Pericardium fibroblast (primary cell): ENCODE results near the gene MTLN. TPM values are rescaled to one million over a fixed set of nuclear protein-coding genes. Genes with fewer than 3 reads are reported as not detected.

Experiments
- total RNA-seq: library from RNA; depleted of rRNA; stranded (reverse); fragments of >200 nt; gene quantifications from 2 replicates; pipeline ENCODE4 v1.2.3, GENCODE V29; 2015

Gene MTLN, protein sequence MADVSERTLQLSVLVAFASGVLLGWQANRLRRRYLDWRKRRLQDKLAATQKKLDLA
- 42.8 and 60.8 TPM in 2 replicates for total RNA-seq

DNA sequence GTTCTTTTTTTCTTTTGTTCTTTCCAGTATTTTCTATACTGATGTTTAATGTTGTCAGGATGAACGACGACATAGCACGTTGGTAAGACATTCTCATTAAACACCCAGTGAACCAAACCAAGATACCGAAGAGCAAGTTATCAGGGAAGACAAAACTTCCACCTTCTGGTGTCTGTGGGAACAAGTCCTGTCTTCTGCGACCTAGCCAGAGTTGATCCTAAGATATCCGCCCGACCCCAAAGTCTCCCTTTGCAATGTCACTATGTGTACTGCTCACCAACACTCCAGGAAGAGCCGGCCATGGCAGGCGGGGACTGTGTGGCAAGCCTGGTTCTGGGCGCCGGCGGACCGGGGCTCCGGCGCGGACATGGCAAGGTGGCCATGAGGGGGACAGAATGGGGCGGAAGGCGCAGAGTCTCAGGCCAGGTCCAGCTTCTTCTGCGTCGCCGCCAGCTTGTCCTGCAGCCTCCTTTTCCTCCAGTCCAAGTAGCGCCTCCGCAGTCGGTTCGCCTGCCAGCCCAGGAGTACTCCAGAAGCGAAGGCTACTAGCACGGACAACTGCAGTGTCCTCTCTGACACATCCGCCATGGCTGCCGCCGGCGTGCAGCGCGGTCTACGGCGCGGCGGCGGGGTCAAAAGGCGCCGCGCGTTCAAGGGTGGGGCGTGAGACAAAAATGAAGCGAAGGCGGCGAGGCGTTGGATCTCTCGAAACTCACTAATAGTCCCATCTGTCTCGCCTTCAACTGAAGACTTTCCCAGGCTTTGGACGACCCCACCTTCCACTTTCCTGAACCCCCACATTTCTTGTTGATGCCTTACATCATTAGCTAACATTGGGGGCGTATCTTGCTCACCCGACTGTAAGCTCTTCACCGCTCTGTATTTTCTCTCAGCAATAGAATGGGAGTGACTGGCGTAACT lies at the start of gene MTLN:
TSS of gene MTLN (minus strand) at position 610 of the 921 bp plus-strand sequence. CDS start at position 588, 22 bp downstream.

DNA sequence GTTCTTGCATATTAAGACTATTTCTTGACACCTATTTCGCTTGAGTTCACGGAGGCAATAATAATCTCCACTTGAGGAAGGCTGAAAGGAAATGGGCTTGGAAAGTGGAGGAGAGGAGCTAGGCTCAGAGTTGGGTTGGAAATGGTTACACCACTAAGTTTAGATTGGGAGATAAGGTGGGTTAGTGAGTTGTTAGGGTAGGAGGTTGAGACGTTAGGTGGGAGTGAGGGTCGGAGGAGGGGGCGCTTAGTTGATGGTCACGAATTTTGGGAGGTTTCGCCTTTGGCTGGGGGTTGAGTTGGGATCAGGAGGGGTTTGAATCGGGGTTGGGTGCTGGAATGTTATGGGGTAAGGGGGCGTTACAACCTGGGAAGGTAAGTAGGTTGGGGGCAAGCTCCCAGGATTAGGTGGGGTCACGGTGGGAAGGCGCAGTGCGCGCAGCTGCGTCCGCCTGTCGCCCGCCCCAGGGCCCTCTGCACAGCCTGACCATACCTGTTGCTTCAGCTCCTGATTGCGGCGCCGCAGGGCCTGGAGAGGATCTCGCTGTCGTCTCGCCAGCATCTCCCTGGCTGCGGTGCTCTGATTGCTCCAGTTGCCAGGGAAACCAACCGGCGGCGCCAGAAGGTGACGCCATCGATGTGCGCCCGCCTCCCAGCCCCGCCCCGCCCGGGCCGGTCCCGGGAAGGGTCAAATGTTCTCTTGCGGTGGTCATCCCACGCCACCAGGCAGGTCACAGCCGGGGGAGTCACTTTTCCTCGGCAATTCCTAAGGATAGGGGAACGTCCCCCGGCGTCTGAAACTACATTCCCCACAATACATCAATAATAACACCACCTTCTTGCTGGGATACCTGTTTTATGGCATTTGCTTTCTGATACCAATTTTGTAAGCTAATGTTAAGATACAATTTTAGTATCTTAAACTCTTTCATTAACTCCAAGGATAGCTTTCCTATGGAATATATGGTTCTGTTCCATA lies 7.7 kb downstream of the MTLN start, which contains the start of gene NPHP1:
TSS of gene NPHP1 (minus strand) at position 606 of the 978 bp plus-strand sequence. CDS start at position 561, 45 bp downstream.

Other genes starting within 250 kb of the MTLN start
- 4.4 and 5.6 TPM in 2 replicates for gene MALL, start 96.7 kb downstream of the MTLN start, total RNA-seq
- 1.6 and 1.9 TPM in 2 replicates for gene NPHP1, start 7.5 kb downstream of the MTLN start, total RNA-seq